CD4-positive, alpha-beta T cell treated with Interferon alpha-2 for 1 hour (primary cell): ENCODE results near the gene PHACTR1.

Source experiments
- DNase-seq, 2 donors: peaks; one replicate each; pipeline ENCODE4 v3.0.0-alpha.2; 2020 to 2022

The PHACTR1 gene

DNA sequence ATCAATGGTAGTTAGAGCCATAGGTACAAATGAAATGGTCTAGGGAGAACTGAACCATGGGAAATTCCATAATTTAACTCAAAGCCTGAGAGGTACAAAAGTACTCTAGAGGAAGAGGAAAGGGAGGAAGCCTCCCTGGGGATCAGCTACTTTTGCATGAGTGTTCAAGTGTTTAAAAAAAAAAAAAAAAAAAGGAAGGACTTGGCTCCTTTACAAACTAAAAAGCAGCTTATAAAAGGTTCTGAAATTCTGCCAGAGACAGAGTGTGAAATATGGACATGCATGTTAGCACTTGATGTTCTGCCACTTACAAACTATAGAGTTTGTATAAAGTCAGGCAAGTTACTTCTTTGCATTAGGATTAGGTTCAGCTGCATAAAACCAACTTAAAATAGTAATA lies 321.7 kb downstream of the PHACTR1 start:
- no peak for DNase-seq

- DNase-seq = no peak
Measured at GRCh38 chr6:13038741-13039190, 322.2 kb downstream of the PHACTR1 start.

GRCh38 chr6:13044390-13044789 lies 327.8 kb downstream of the PHACTR1 start:
- peak in 1 of 2 donors; percentile 15 for DNase-seq

- no peak for DNase-seq
Measured at GRCh38 chr6:13044896-13045295, 328.3 kb downstream of the PHACTR1 start.

DNA sequence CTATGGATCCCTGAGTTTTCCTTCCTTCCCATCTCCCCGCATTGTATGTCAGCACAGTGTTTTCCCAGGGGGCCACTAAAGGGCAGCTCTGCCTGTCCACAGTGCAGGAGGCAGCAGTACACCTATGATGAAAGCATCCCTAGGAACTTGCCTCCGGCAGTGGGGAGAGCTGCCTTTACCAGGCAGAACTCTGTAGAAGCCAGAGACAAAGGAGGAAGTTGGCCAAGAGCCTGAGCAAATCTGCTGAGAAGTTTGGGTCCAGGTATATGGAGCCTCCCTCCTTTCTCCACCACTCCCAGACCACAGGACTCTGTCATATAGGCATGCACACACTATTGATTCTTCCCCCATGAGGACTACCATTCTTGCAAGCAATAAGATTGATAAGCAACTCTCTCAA lies 329.1 kb downstream of the PHACTR1 start:
- no peak for DNase-seq

GRCh38 chr6:13046084-13046483 lies 329.5 kb downstream of the PHACTR1 start:
- DNase-seq = no peak

DNA sequence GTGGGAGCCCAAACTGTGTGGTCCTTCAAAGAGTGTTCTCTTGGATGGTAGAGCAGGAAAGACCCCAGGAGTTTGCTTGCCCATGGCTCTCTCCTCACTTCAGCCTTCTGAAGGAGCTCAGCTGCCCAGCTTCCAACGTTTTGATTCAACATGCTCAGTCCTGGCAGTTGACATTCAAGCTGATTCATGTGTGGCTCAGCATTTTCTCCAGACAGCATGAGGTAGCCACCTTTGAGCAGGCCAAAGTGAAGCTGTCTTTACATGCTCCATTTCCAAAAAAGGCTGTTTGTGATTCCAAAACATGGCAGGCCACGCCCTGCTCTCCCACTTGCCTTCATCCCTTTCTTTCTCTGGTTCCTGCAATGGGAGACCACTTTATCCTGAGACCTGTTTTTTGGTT lies 331.5 kb downstream of the PHACTR1 start:
- no peak for DNase-seq

- no peak for DNase-seq
Measured at GRCh38 chr6:13049666-13050254, 333.2 kb downstream of the PHACTR1 start.

- DNase-seq = no peak
Measured at GRCh38 chr6:13053006-13053461, 336.5 kb downstream of the PHACTR1 start.

DNA sequence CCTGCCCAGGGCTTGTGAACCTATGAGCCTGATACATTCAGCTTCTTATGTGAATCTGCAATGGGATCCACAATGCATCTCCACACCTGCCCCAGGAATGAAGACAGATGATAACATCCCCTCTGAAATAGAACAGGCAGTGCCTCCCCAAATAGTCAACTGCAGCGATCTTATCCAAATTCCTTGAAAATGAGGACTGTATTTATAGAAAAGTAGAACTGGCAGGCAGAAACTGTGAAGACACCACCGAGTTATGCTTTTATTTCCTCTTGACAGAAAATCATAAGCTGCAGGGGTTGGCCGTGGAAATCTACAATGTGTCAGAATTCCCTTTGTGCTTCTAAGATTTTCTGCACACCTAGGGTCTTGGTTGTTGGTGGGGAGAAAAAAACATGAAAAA lies 341.5 kb downstream of the PHACTR1 start:
- no peak for DNase-seq

DNA sequence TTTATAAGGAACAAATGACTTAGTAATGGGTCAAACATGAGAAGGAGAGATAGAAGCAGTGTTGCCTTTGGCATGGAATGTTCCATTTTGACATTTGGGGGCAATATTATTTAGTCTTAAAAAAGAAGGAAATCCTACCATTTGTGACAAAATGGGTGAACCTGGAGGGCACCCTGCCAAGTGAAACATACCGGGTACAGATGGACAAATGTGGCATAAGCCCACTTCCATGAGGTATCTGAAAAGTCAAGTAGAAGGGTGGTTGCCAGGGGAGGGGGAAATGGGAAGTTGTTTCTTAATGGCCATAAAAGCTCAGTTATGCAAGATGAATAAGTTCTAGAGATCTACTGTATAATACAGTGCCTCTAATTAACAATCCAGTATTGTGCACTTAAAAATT lies 342.5 kb downstream of the PHACTR1 start:
- no peak for DNase-seq

GRCh38 chr6:13063300-13063918 lies 346.8 kb downstream of the PHACTR1 start:
- DNase-seq = no peak

- no peak for DNase-seq
Measured at GRCh38 chr6:13065581-13065980, 349.0 kb downstream of the PHACTR1 start.

DNA sequence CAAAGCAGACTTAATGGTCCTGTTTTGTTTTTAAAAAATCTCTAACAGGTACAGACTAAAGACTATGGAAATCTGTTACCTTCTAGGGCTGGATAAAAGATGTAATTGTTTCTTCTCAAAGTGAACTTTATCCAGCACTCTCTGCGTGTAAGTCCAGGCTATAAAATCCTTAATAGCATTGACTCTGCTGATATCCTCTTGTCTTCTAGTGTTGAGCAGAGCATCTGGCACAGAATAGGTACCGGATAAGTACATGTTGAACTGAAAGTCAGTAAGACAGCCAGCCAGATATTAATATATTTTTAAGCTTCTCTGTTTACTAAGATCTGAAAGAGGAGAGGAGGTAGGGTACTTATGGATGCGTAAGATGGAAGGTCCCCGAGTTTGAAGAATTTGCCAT lies 349.5 kb downstream of the PHACTR1 start:
- DNase-seq = no peak

GRCh38 chr6:13066820-13067219 lies 350.3 kb downstream of the PHACTR1 start:
- no peak for DNase-seq

DNA sequence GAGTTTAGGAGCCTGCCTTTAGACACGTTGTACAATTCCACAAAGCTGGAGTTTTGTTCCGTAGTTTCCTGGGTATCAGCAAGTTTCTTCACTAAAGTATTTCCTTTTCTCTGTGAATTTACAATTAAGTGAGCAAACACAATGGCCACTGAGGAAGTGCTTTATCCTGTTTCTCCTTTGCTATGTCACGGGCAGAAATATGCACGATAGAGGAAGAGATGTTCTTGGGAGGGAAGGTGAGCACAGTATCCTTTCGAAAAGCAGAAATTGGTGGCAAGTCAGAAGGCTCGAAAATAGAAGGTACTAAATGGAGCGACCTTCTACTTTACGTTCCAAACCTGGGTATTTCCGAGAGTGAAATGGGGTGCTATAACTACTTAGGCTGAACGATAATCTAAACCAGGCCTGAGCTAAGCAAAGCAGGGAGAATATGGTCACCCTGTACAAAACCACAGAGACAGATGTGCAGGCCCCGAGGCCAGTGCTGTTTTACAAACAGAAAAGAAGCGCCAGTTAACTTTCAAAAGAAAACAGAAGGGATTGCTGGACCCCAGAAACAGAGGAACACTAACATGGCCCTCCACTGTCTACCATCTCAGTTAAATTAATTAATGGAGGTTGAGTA lies 352.1 kb downstream of the PHACTR1 start:
- DNase-seq = no peak

DNA sequence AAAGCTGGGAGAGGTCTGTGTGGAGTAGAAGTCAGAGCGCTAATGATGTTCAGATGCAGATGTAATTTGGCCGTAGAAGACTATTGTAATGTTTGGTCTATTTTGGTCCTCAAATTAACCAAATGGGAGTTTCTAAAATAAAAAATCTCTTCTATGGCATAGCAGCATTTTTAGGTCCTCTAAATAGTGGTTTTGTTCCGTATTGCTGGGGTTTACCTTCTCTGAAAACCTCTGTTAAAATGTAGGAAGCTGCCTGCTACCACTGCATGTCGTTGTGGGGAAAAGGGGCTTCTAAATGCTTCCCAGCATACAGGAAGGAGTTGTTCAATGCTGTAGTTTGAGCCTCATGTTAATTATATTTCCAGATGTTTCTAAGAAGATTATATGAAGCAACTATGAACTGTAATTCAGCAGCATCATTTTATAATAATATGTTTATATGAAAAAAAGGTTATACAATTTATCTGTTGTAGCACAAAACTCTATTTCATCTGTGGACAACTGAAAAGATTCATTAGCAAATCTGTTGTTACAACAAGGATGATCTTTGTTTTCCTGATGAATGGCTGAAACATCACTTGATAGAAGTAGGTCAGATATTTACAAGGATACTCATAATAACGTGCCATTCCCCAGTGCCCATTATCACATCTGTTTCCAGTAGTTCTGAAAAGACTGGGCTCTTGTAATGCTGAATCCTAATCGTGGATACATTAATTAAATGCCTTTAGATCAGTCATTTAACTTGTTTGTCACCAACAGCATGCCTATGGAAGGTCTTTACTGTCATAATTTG lies 355.2 kb downstream of the PHACTR1 start:
- no peak for DNase-seq

DNA sequence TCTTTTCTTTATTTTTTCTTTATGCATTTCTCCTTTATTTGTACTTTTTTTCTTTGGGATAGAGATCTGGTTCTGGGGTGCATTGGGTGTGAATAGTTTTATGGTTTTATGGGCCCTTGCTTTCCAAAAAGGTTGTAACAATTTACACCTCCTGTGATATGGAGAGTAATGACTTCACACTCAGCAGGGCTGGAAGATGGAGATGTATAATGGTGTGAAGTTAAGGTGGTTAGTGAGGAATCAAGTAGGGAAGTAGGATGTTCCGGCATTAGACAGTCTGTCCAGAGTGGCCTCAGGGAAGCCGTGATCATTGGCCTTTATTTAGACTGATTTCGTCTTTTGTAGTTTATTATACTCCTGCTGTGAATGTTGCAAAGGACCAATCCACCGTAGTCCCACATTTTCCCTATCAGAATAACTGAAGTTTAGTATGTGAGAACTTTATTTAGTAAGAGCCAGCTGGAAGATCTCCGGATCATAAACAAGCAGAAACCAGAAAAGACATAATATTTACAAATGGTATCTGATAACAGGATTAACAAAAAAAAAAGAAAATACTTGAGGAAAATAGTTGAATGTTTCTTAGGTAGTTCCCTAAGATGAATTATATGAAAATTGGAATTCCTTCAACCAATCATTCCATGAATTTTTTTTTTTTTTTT lies 356.2 kb downstream of the PHACTR1 start:
- no peak for DNase-seq

- DNase-seq = no peak
Measured at GRCh38 chr6:13074415-13075140, 358.0 kb downstream of the PHACTR1 start.

GRCh38 chr6:13075141-13075845 lies 358.7 kb downstream of the PHACTR1 start:
- no peak for DNase-seq

- DNase-seq = no peak
Measured at GRCh38 chr6:13076575-13076974, 360.0 kb downstream of the PHACTR1 start.

GRCh38 chr6:13077117-13077516 lies 360.6 kb downstream of the PHACTR1 start:
- DNase-seq = no peak
